HUDEP-2 (cell line): ENCODE data around the gene SOX5.
A peak's percentile ranks its signal among the peaks of the same experiment; 100 is the strongest.
"Not testable (repeated sequence)": the region's sequence is repeated elsewhere in the genome, so short reads cannot be mapped to it uniquely, and the experiment has no call there.

Source experiments
- DNase-seq, 76 experiments: peaks; one replicate each; lab custom pipeline; 2025; ENCODE audit not compliant: unreplicated experiment in 76 of 76; lab: John Stamatoyannopoulos, UW

SOX5 gene

DNA sequence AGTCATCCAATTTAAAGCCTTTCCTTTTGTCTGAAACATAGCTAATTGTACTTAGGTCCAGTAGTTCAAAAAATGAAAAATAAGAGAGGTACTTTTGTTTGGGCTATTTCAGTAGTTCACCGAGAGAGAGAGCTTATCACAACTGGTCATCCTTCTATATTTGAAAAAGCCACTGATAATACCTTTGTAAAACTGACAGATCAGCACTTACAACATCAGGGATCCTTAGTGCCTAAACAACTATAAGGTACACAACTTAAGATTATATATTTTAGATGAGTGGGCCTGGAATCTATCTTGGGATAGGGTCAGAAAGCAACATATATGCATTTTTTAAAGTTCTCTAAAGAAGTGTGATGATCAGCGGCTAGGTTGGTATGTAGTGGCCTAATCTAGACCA lies 97.9 kb downstream of the SOX5 start:
- no peak for DNase-seq

DNA sequence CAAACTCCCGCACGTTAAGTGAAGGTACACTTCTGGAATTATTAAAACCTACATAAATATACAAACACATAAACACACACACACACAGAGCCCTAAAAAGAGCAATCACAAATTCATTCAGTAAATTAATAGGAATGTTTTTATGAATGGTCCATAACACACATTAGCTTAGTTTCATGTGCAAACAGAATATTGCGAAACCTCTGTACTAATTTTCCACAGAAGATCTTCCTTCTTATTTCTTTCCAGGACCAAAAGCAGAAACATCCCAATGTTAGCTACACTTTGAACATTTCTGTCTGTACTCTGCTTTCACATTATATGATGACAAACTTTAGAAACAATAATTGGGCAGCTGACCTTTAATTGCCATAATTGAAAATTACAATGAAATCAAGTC lies 101.6 kb downstream of the SOX5 start:
- DNase-seq, result no peak

DNA sequence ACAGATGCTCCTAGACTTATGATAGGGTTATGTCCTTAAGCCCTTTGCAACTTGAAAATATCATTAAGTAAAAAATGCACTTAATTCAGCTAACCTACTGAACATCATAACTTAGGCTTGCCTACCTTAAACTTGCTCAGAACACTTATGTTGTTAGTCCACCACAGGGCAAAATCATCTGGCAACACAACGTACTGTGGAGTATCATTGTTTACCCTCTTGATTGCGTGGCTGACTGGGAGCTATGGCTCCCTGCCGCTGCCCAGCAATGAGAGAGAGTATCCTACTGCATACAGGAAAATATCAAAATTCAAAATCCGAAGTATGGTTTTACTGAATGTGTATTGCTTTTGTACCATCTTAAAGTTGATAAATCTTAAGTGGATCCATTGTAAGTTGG lies 105.5 kb downstream of the SOX5 start:
- no peak for DNase-seq

DNA sequence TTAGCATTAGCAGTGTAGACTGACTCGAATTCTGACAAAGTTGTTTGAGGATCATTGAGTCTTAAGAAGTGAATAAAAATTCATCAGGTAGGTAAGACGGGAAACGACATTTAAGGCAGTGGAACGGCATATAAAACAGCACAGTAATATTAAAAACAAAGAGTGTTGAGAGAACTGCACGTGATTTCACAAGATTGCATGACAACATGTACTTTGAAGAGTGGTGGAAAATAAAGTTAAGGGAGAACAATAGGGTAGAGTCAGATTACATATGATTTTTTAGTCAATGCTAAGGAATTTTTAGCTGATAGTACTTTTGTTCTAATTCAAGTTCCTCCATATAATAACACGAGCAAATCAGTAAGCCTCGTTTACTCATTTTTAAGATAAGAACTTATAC lies 115.4 kb downstream of the SOX5 start:
- no peak for DNase-seq

DNA sequence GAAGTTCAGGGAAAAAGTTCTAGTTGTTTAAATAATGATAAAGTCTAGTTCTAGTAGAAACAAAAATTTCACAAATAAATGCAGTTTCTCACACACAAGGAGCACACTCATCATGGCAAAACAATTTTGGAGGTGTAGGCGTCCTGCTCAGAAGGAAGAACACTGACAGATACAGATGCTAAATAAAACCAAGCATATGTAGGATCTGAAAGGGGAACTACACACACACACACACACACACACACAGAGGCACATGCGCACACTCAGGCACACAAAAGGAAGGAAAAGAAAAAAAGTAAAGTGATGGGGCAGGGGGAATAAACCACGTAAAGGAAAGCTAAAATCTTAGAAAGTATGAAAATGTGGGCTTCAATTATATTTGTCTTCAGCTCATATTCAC lies 117.7 kb downstream of the SOX5 start:
- DNase-seq, result no peak

DNA sequence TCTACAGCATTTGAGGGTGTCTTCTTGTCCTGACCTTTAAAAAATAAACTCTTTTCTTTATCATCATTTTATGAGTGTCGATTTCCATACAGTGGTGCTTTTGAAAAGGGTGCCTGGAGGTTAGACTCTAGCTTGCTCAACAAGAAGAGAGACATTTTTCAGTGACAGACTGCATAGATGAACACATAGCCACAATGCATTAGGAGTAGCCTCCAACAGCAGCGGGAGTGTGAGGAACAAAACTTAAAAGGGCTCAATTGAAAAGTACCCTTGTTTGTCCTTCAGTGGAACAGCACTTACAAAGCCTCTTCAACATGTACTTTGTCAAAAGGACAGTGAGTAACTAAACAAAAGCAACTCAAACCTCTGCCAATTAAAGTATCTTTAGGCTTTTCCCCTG lies 119.3 kb downstream of the SOX5 start:
- DNase-seq, result no peak

DNA sequence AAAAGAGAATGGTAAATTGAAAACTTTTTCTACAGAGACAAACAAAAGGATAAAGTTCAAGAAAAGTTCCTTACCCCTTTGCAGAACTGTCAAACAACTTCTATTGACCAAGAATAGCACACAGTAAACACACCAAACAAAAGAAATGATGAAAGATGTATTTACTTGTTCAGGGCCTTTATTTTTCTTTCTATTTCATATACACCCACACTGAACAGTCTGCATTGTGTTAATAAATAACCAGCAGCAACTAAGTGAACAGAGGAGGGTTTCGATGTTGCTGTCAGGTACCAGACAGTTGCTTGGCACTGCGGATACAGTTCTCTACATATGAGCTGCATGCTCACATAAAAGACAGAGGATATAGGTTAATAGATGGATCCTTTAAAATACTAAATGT lies 122.1 kb downstream of the SOX5 start:
- no peak for DNase-seq

DNA sequence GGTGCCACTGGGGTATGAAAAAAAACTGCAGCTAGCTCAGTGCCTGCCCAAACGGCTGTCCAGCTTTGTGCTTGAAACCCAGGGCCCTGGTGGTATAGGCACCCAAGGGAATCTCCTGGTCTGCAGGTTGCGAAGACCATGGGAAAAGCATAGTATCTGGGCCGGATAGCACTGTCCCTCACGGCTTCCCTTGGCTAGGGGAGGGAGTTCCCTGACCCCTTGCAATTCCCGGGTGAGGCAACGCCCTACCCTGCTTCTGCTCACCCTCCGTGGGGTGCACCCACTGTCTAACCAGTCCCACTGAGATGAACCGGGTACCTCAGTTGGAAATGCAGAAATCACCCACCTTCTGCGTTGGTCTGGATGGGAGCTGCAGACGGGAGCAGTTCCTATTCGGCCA lies 124.3 kb downstream of the SOX5 start:
- not testable (repeated sequence) for DNase-seq

DNA sequence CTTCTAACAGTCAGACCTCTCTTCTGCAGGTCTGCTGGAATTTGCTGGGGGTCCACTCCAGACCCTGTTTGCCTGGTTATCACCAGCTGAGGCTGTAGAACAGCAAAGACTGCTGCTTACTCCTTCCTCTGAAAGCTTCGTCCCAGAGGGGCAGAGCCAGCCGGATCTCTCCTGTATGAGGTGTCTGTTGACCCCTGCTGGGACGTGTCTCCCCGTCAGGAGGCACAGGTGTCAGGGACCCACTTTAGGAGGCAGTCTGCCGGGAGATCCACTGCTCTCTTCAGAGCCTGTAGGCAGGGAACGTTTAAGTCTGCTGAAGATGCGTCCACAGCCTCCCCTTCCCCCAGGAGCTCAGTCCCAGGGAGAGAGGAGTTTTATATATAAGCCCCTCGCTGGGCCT lies 125.1 kb downstream of the SOX5 start:
- DNase-seq, result no peak

DNA sequence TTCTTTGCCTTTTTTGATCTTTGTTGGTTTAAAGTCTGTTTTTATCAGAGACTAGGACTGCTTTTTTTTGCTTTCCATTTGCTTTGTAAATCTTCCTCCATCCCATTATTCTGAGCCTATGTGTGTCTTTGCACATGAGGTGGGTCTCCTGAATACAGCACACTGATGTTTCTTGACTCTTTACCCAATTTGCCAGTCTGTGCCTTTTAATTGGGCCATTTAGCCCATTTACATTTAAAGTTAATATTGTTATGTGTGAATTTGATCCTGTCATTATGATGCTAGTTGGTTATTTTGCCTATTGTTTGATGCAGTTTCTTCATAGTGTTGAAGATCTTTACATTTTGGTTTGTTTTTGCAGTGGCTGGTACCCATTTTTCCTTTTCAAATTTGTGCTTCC lies 126.6 kb downstream of the SOX5 start:
- not testable (repeated sequence) for DNase-seq

DNA sequence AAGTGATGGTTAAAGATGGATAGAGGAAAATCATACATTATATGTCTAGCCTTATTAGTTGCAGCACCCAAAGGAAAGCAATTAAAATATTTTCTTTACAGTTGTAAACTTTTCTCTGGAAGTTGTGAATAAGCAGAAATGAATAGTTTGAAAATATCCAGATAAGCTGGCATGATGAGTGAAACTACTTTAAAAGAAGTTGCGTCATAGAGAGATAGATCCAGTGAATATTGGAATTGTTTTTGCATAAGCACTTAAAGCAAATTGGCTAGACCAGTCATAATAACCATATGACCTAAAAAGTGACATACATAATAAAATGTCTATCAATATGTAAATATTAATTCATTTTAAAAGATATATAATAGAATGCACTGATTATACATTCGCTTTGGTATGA lies 132.1 kb downstream of the SOX5 start:
- no peak for DNase-seq

DNA sequence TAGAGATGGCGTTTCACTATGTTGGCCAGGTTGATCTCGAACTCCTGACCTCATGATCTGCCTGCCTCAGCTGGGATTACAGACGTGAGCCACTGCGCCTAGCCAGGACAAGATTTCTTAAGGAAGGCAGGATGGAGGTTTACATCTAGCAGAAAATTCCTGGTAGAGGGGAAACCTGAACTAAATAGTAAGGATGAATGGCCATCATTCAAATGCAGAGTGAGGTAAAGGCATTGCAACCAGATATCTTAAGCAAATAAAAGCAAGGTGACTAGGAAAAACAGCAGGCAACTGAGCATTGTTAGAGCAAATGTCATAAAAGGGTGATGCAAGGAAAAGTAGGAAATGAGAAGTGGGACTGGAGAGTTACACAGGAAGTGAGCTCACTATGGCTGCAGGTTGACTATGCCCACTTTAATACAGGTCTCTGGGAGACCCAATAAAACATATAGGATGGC lies 133.0 kb downstream of the SOX5 start:
- no peak for DNase-seq

DNA sequence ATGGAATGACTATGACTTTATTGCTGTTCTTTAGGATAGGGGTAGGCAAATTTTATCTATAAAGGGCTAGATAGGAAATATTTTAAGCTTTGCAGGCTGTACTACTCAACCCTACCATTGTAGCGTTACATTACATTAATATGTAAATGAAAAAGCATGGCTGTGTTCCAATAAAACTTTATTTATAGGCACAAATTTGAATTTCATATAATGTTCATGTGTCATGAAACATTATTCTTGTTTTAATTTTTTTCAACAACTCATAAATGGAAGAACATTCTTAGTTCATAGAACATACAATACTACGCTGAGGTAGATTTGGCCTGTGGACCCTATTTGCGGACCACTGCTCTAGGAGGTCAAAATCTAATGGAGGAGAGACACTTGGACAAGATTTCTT lies 133.7 kb downstream of the SOX5 start:
- DNase-seq, result no peak

DNA sequence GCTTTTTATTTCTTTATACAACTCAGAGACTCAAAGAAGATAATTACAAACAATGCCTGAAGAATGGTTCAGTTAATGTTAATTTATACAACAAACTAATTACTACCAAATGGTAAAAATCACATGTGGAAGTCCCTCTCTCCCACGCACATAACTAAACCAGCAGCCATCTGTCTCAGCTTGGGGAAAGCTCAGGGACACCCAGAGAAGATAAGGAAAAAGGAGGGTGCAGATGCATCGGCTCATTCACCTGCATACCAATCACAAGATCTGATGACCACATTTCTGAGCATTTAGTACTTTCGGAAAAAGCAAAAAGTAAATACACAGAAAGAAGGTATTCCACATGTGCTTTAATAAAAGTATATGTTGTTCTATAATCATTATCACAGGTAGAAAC lies 136.3 kb downstream of the SOX5 start:
- peak in 1 of 76 experiments; percentile 2 for DNase-seq

DNA sequence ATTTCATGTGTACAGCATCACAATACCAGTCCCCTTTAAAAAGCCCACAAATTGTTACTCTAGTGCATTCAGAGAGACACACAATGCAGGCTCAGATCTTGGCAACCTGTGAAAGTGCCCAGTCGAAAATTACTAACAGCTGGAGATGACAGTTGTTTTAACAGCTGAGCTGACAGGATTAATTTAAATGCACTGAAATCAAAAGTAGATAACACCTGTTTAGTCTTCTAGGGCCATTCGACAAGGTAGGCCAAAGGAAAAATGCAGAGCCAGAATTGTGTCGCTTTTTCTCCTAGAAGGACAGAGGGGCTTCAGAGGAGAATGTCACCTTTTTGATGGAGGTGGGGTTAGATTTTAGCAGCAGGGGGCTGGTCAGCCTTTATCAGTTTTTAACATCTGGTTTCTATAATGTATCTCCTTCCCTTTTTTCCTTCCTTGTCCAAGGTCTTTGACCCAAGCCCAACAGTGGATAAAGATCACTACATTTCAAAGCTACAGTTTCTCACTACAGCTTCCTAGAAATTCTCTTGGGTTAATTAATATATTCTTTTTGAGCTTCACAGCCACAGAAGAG lies 139.1 kb downstream of the SOX5 start:
- DNase-seq, result peak in 1 of 76 experiments; percentile 2

DNA sequence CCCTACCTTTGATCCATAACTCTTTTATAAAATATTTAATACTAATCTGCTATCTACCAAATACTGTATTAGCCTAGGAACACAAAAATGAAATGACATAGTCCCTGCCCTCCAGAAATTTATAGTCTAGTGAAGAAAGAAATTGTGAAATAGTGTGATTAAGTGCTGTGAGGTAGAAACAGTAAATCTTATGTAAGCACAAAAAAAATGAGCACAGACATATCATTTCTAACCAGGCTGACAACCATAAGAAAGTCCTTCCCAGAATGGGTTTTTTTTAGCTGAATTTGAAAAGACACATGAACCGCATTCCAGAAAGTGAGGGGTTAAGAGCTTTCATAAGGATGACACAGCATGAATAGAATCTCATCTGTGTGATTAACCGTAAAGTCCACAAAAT lies 145.9 kb downstream of the SOX5 start:
- DNase-seq, result no peak

DNA sequence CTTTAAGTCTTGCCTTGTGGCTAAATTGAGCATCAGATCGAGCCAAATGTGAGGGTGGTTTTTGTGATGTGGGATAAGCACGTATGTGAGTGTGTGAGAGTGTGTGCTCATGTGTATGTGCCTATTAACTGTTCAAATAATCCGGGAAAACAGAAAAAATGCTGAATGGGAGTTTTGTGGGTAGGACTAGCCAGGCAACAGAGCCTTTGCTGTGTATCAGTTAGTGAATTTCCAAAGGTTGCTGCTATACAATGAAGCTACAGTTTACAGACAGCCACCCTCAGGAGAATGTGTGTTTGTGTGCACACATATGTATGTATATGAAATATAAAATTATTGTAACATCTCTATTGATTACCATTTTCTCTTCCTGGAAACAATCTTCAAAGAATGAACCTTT lies 154.0 kb downstream of the SOX5 start:
- DNase-seq, result no peak

DNA sequence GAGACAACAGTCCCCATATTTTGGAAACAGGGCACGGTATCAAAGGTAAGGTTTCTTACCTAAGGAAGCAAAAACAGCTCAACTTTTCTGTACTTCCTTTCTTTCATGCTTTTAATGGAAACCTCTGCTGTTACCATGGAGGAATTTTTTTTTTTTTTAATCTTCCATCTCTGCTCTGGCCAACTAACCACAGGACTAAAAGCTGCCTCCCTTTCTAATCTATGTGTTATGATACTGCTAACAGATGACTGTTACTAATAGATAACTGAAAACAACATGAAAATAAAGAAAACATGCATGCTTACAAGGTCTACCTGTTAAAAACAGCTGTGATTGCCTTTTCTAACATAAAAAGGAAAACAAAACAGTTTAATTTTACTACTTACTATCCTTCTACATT lies 168.4 kb downstream of the SOX5 start:
- DNase-seq, result peak in 18 of 76 experiments; percentile 2 to 67 (median 25)

DNA sequence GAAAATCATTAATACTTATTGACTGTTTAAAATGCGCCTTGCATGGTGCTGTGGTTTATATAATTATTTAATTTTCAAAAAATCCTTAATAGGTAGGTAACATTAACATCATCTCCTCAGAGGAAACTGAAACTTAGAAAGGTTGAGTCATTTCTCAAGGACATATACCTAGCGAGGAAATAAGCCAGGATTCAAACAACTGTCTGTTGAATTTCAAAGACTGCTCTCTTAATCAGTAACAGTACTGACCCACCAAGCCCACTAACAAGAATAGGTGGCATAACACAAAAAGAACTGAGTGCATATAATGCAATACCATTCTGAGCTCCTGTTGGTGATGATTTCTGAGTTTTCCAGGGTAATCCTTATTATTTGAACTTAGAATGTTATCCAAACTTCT lies 174.3 kb downstream of the SOX5 start:
- DNase-seq, result no peak

DNA sequence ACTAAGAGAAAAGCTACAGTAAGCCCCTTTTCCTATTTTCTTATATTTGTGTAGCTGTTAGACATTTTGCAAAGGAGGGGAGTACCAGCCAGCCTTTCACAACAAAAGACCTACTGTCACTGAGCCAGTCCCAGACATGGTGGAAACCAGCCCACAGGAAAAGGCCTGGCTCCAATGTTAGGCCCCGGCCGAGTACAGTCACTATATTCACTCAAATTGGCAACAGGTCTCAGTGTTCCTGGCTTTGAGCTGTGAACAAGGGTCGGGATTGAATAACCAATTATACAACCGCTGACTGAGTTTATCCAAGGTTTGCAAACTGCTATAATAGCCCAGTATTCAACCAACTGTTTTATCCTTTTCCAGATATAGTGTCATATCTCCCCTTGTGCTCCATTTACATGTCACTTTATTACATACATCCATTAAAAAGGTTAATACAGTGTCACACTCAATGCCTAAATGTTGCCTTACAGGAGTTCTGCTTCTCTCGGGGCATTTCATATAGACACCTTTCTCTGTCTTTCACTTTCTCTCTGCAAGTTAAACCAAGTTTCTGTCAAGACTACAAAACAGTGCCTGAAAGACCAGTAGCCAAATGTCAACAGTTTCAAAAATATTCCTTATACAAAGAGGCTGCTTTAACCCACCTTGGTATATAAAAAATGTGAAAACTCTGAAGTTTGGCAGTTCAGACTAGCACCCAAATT lies 178.1 kb downstream of the SOX5 start:
- no peak for DNase-seq

DNA sequence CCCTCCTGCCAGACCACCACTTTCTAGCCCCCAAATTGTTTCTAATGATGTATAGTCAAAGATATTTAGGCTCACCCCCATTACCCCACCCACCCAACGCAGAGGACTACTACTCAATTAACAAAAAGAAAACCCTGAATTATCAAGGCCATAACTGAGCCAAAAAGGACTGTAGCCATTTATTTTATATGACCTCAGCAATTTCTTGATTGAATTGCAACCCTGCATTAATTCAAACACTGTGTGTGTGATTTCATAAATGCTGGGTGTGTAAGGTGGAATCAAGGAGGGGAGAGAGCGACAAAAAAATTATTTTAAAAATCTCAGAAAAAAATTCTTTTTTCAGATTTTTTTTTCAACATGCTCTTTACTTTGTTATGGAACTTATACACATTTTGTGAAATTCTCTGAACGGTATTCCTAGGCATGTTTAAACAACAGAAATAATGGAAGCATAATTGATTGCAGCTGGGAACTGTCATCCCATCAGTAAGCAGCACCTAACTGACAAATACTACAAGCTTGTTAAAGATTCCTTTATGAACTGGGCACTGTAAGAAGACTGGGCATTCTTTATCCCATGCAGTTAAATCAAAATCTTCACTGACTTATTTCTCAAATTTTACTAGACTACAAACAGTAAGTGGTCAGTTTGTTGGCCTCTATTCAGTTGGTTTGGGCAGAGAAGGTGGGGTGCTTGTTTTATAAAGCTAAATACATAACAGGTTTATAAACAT lies 179.1 kb downstream of the SOX5 start:
- DNase-seq, result no peak

DNA sequence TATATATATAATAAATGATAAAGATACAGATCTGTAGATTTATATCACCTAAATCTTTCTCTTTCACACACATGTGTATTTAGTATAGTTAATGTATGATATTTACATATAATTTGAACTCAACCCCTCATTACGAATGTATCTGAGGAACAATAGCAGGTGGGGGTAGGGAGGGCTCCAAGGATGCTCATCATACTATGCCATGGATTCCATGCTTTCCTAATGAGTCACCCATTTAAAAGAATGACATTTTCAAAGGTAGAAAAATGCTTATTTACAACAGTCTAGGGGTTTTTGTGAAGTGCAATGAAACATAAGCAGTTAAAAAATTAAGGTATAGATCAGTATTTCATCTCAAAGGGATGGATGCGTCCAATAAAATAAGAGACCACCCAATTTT lies 181.6 kb downstream of the SOX5 start:
- no peak for DNase-seq
